Gastrocnemius medialis (tissue), 4 donors: ENCODE measurements around the gene GDA.

Source experiments
- POLR2A ChIP-seq, 2 donors: fragments of 450-650 bp; IDR thresholded peaks; one replicate each; pipeline ENCODE4 v1.6.1; 2017; ENCODE audit warnings: antibody characterized with exemption in 2 of 2, mild to moderate bottlenecking in 2 of 2, moderate library complexity in 2 of 2
- TF ChIP-seq, protein P1 (sequence below), 5 experiments: fragments of 450-650 bp in 3 of 5; fragments of 200-600 bp in 2 of 5; sonication (generic) in 2 of 5; IDR thresholded peaks in 4 of 5; conservative IDR thresholded peaks in 1 of 5; 1 replicate in 4 of 5; 2 replicates in 1 of 5; pipeline ENCODE4 v1.5.1; 2016 to 2019; ENCODE audit warnings: antibody characterized with exemption in 5 of 5, mild to moderate bottlenecking in 3 of 5, moderate library complexity in 3 of 5

GRCh38 chr9:72203205-72203803 lies 54.1 kb downstream of the GDA start:
- TF ChIP-seq POLR2A (IDR thresholded peaks at IDR 0.05): no peak
- TF ChIP-seq, protein P1, sequence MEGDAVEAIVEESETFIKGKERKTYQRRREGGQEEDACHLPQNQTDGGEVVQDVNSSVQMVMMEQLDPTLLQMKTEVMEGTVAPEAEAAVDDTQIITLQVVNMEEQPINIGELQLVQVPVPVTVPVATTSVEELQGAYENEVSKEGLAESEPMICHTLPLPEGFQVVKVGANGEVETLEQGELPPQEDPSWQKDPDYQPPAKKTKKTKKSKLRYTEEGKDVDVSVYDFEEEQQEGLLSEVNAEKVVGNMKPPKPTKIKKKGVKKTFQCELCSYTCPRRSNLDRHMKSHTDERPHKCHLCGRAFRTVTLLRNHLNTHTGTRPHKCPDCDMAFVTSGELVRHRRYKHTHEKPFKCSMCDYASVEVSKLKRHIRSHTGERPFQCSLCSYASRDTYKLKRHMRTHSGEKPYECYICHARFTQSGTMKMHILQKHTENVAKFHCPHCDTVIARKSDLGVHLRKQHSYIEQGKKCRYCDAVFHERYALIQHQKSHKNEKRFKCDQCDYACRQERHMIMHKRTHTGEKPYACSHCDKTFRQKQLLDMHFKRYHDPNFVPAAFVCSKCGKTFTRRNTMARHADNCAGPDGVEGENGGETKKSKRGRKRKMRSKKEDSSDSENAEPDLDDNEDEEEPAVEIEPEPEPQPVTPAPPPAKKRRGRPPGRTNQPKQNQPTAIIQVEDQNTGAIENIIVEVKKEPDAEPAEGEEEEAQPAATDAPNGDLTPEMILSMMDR (IDR thresholded peaks at IDR 0.05 in 4 of 5, conservative IDR thresholded peaks at IDR 0.05 in 1 of 5): no peak
